ENCODE measurements around the gene ODAD2.

The ODAD2 gene

GRCh38 chr10:27959093-27959715, 39.7 kb downstream of the ODAD2 start:
- TF ChIP-seq TAF1 (IDR thresholded peaks at IDR 0.05; ENCODE audit: borderline replicate concordance, insufficient read depth, low read length) (no peak), FOXP2 (optimal IDR thresholded peaks at IDR 0.05; ENCODE audit: borderline replicate concordance, extremely low read depth, extremely low read length, insufficient read depth) (no peak), POLR2AphosphoS5 (IDR thresholded peaks at IDR 0.05; ENCODE audit: low read depth, low read length) (no peak), REST (IDR thresholded peaks at IDR 0.05; ENCODE audit: insufficient read depth in 1 of 2, low read depth in 2 of 2, low read length in 2 of 2) (no peak)

- TF ChIP-seq REST (IDR thresholded peaks at IDR 0.05; ENCODE audit: insufficient read depth in 1 of 2, low read depth in 2 of 2, low read length in 2 of 2) (no peak), TAF1 (IDR thresholded peaks at IDR 0.05; ENCODE audit: borderline replicate concordance, insufficient read depth, low read length) (no peak), POLR2AphosphoS5 (IDR thresholded peaks at IDR 0.05; ENCODE audit: low read depth, low read length) (no peak), SIN3A (IDR thresholded peaks at IDR 0.05; ENCODE audit: borderline replicate concordance, insufficient read depth, low read length) (no peak), FOXP2 (optimal IDR thresholded peaks at IDR 0.05; ENCODE audit: borderline replicate concordance, extremely low read depth, extremely low read length, insufficient read depth) (no peak)
Measured at GRCh38 chr10:27950242-27950564, 48.7 kb downstream of the ODAD2 start.

- TF ChIP-seq POLR2AphosphoS5 (IDR thresholded peaks at IDR 0.05; ENCODE audit: low read depth, low read length) (no peak), SIN3A (IDR thresholded peaks at IDR 0.05; ENCODE audit: borderline replicate concordance, insufficient read depth, low read length) (no peak), TAF1 (IDR thresholded peaks at IDR 0.05; ENCODE audit: borderline replicate concordance, insufficient read depth, low read length) (no peak), FOXP2 (optimal IDR thresholded peaks at IDR 0.05; ENCODE audit: borderline replicate concordance, extremely low read depth, extremely low read length, insufficient read depth) (no peak), REST (IDR thresholded peaks at IDR 0.05; ENCODE audit: insufficient read depth in 1 of 2, low read depth in 2 of 2, low read length in 2 of 2) (no peak)
Measured at GRCh38 chr10:27949528-27950241, 49.2 kb downstream of the ODAD2 start.

GRCh38 chr10:27948186-27948585, 50.7 kb downstream of the ODAD2 start:
- TF ChIP-seq TAF1 (IDR thresholded peaks at IDR 0.05; ENCODE audit: borderline replicate concordance, insufficient read depth, low read length): no peak
- no peak for TF ChIP-seq REST (IDR thresholded peaks at IDR 0.05; ENCODE audit: insufficient read depth in 1 of 2, low read depth in 2 of 2, low read length in 2 of 2)
- no peak for TF ChIP-seq SIN3A (IDR thresholded peaks at IDR 0.05; ENCODE audit: borderline replicate concordance, insufficient read depth, low read length)
- no peak for TF ChIP-seq POLR2AphosphoS5 (IDR thresholded peaks at IDR 0.05; ENCODE audit: low read depth, low read length)
- no peak for TF ChIP-seq FOXP2 (optimal IDR thresholded peaks at IDR 0.05; ENCODE audit: borderline replicate concordance, extremely low read depth, extremely low read length, insufficient read depth)

Measured in PFSK-1 (cell line).